ENCODE data around the gene MORC4.

MORC4 gene

DNA sequence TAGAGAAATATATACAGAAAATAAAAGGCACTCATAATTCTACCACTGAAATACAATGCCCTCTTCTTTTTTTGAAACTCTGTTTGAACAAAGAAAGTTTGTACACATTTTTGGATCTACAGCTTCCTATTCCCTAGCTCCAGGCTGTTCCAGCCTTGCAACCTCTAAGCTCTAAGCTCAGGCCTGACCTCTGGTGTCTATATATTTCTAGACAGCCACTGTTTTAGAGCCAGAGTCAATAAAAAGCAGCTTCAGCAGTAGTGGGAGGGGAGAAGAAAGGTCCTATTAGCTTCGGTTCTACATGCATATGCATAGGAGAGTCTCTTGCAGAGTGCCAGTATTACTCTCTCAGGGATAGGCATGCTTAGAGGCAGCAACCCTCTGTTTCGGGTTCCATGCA lies 40.1 kb downstream of the MORC4 start:
- no peak overlapping the region for H3K4me3 ChIP-seq (ENCODE audit: low read depth, low read length)
- DNase-seq (ENCODE audit: low read depth) = peak; percentile 1
- TF ChIP-seq MAX (IDR thresholded peaks at IDR 0.05; ENCODE audit: low read depth, low read length) (no peak), POLR2A (IDR thresholded peaks at IDR 0.05; ENCODE audit: extremely low read depth, insufficient read length) (no peak), CTCF (IDR thresholded peaks at IDR 0.05; ENCODE audit: low read depth, low read length) (no peak), MYC (IDR thresholded peaks at IDR 0.05; ENCODE audit: low read depth, low read length) (no peak)

GRCh38 chrX:106957856-106958255 lies 42.2 kb downstream of the MORC4 start:
- DNase-seq (ENCODE audit: low read depth) = no peak
- TF ChIP-seq MYC (IDR thresholded peaks at IDR 0.05; ENCODE audit: low read depth, low read length) (no peak), MAX (IDR thresholded peaks at IDR 0.05; ENCODE audit: low read depth, low read length) (no peak), CTCF (IDR thresholded peaks at IDR 0.05; ENCODE audit: low read depth, low read length) (no peak), POLR2A (IDR thresholded peaks at IDR 0.05; ENCODE audit: extremely low read depth, insufficient read length) (no peak)
- no peak overlapping the region for H3K4me3 ChIP-seq (ENCODE audit: low read depth, low read length)

DNA sequence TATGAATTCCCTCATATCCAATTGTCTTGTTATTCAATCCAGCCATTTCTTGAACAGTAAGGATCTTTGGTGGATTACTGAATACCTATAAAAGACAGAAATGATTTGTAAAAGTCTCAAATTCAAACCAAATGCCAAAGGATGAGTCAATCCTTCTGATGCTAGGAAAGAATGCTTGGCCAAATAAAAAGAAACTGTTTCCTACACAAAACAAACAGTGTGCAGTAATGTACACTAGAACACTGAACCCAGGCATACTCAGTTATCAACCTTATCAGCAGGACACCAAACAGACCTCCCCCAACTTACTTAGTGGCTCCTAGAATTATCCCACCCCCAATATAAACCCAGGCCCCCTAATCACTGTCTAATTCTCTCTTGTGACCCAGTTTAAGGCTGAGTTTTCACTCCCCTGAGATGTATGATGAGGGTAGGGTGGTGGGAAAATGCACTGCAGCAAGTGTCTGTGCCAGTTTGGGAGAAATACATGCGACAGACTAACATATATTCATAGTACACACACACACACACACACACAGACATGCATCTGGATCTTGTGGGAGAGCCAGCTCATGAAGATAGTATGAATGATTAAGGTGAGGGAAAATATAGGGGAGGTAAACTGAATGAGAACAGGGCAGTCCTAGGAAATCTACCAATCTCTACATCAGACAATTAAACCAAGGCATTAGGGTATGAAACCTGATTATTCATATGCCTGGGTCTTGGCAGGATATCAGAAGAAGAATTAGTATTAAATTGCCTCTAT lies 44.8 kb downstream of the MORC4 start:
- no peak for DNase-seq (ENCODE audit: low read depth)
- TF ChIP-seq CTCF (IDR thresholded peaks at IDR 0.05; ENCODE audit: low read depth, low read length) (no peak), POLR2A (IDR thresholded peaks at IDR 0.05; ENCODE audit: extremely low read depth, insufficient read length) (no peak), MYC (IDR thresholded peaks at IDR 0.05; ENCODE audit: low read depth, low read length) (no peak), MAX (IDR thresholded peaks at IDR 0.05; ENCODE audit: low read depth, low read length) (no peak)
- H3K4me3 ChIP-seq (ENCODE audit: low read depth, low read length) = no peak overlapping the region

DNA sequence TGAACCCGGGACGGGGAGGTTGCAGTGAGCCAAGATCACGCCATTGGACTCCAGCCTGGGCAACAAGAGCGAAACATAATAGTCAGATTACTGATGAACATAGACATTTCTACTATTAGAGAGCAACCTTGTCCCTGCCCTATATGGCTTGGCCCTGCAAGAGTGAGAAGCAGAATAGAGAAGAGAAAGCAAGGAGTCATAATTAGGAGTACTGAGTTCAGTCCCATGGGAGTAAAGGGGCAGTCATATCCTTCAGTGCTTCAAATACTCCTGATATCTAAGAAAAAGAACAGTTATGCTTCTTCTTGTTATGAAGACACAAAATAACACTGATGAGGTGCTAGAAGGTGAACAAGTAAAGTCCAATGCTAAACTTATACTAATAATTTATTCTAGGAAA lies 46.0 kb downstream of the MORC4 start:
- H3K4me3 ChIP-seq (ENCODE audit: low read depth, low read length) = no peak overlapping the region
- TF ChIP-seq MYC (IDR thresholded peaks at IDR 0.05; ENCODE audit: low read depth, low read length) (no peak), MAX (IDR thresholded peaks at IDR 0.05; ENCODE audit: low read depth, low read length) (no peak), CTCF (IDR thresholded peaks at IDR 0.05; ENCODE audit: low read depth, low read length) (no peak), POLR2A (IDR thresholded peaks at IDR 0.05; ENCODE audit: extremely low read depth, insufficient read length) (no peak)
- no peak for DNase-seq (ENCODE audit: low read depth)

DNA sequence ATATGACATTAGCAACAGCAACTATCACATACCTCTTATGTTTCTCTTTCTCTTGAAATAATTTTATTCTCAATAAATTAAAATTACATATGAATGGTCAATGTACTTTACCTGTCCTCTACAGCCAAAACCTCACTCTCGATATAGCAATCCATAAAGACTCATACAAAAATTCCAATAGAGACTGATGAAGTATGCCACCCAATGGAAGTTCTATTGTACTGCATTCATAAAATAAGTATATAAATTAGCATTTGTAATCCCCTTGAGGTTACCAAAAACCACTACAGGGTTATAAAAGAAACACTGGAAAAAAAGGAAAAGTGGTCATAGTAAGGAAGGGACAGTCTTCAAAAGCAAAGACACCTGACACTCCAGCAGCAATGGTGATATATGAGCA lies 47.0 kb downstream of the MORC4 start:
- TF ChIP-seq CTCF (IDR thresholded peaks at IDR 0.05; ENCODE audit: low read depth, low read length) (peak; percentile 16), MAX (IDR thresholded peaks at IDR 0.05; ENCODE audit: low read depth, low read length) (no peak), MYC (IDR thresholded peaks at IDR 0.05; ENCODE audit: low read depth, low read length) (no peak)
- no peak overlapping the region for H3K4me3 ChIP-seq (ENCODE audit: low read depth, low read length)
- DNase-seq (ENCODE audit: low read depth) = peak; percentile 3

Measured in NB4 (cell line).